Lung (tissue), 12 donors: Measurements from ENCODE around the gene ANK3. TPM values are rescaled to one million over a fixed set of nuclear protein-coding genes. Genes with fewer than 3 reads are reported as not detected.

Source experiments
- ATAC-seq: fragments of 200-7000 bp; cut with Tn5 transposase; one replicate; pipeline ENCODE4 v1.9.1; 2020; ENCODE audit warnings: moderate number of reproducible peaks; ENCODE audit not compliant: insufficient read depth, low FRiP score
- DNase-seq, 3 donors: peaks; one replicate each; pipeline ENCODE4 v3.0.0-alpha.2; 2013 to 2017
- H3K27ac ChIP-seq, 2 donors: one replicate each; pipeline ENCODE4 v1.5.1; 2013; ENCODE audit warnings: mild to moderate bottlenecking in 2 of 2, moderate library complexity in 2 of 2, control low read depth in 1 of 2, inconsistent platforms in 1 of 2, low read depth in 1 of 2, low read length in 1 of 2
- H3K27me3 ChIP-seq, 3 donors: one replicate each; pipeline ENCODE4 v1.5.1; 2013; ENCODE audit warnings: low read length in 2 of 3; ENCODE audit not compliant: control insufficient read depth in 3 of 3, insufficient read depth in 3 of 3
- H3K36me3 ChIP-seq, 4 donors: one replicate each; pipeline ENCODE4 v1.5.1; 2013; ENCODE audit warnings: low read length in 4 of 4, mild to moderate bottlenecking in 1 of 4, moderate library complexity in 1 of 4; ENCODE audit not compliant: control insufficient read depth in 4 of 4, insufficient read depth in 4 of 4
- H3K4me1 ChIP-seq, 5 donors: one replicate each; pipeline ENCODE4 v1.5.1; 2013; ENCODE audit warnings: low read length in 5 of 5, mild to moderate bottlenecking in 2 of 5, moderate library complexity in 1 of 5; ENCODE audit not compliant: control insufficient read depth in 5 of 5, insufficient read depth in 5 of 5
- H3K4me3 ChIP-seq: one replicate; pipeline ENCODE4 v1.5.1; 2013; ENCODE audit warnings: mild to moderate bottlenecking, control low read depth, moderate library complexity
- H3K9ac ChIP-seq, 2 donors: one replicate each; pipeline ENCODE4 v1.5.1; 2013; ENCODE audit warnings: low read length in 2 of 2, control low read depth in 1 of 2; ENCODE audit not compliant: insufficient read depth in 1 of 2
- H3K9me3 ChIP-seq, 4 donors: one replicate each; pipeline ENCODE4 v1.5.1; 2013; ENCODE audit warnings: low read length in 3 of 4, mild to moderate bottlenecking in 1 of 4, moderate library complexity in 1 of 4; ENCODE audit not compliant: control insufficient read depth in 4 of 4, insufficient read depth in 3 of 4
- WGBS, 2 donors: extraction: QIAGEN DNeasy Blood & Tissue Kit; methylation state at CpG; one replicate each; pipeline ENCODE4 v1.1.7; 2013; 5-methylcytosine and 5-hydroxymethylcytosine counted together
- polyA plus RNA-seq, 2 donors: library from polyadenylated mRNA; stranded (reverse); fragments of 200-250 nt; gene quantifications; one replicate each; pipeline ENCODE4 v1.2.1, GENCODE V29; 2013
- total RNA-seq, 2 donors: library from RNA; depleted of rRNA in 1 of 2; stranded (reverse); fragments of >200 nt in 1 of 2; gene quantifications; one replicate each; pipeline ENCODE4 v1.2.1, GENCODE V29; 2014 to 2021
- TF ChIP-seq, protein P1 (sequence below): IDR thresholded peaks from 2 replicates; pipeline ENCODE4 v1.5.1; 2012; ENCODE audit warnings: mild to moderate bottlenecking; ENCODE audit errors: control extremely low read depth, extremely low read depth
- donor health status: control.
- donor health status: control.
- donor health status: Bipolar disorder and iron deficiency.
- donor health status: healthy.
- donor health status: DM: yes; HTN: yes; CAD: no.

The ANK3 gene
- total and polyA plus RNA-seq, 4 donors, result 10.4 to 96.0 (median 46.4) TPM

DNA sequence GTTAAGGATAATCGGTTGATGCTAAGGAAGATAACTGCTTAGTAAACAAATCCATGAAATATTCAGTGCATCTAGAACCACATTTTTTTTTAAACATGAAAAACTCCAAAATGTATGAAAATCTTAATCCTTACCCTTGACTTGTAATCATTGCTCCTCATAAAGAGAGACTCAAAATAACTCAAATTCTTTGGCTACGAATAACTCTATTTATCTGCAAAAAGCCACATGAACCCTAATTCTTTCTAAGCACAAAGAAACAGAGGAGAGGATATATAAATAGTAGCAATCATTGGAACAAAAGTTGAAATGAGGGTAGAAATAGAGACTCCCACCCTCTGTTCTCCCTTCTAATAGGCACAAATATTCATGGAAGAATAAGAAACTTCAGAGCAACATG lies 40.2 kb downstream of the ANK3 start:
- Histone ChIP-seq H3K9me3 (no peaks in the 10 kb centered on the region), H3K27ac (no peak overlapping the region), H3K27me3 (no peaks in the 10 kb centered on the region), H3K4me3 (no peak overlapping the region), H3K36me3 (no peaks in the 10 kb centered on the region), H3K4me1 (peaks cover 0 to 1% (median 0%) of the 10 kb centered on the region in 5 donors), H3K9ac (no peak overlapping the region)
- ATAC-seq (no peak), DNase-seq (no peak)
- WGBS, 2 donors, result 84 to 87% methylated on average over 2 of the region's 2 CpGs
- TF ChIP-seq, protein P1, sequence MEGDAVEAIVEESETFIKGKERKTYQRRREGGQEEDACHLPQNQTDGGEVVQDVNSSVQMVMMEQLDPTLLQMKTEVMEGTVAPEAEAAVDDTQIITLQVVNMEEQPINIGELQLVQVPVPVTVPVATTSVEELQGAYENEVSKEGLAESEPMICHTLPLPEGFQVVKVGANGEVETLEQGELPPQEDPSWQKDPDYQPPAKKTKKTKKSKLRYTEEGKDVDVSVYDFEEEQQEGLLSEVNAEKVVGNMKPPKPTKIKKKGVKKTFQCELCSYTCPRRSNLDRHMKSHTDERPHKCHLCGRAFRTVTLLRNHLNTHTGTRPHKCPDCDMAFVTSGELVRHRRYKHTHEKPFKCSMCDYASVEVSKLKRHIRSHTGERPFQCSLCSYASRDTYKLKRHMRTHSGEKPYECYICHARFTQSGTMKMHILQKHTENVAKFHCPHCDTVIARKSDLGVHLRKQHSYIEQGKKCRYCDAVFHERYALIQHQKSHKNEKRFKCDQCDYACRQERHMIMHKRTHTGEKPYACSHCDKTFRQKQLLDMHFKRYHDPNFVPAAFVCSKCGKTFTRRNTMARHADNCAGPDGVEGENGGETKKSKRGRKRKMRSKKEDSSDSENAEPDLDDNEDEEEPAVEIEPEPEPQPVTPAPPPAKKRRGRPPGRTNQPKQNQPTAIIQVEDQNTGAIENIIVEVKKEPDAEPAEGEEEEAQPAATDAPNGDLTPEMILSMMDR, result no peak

DNA sequence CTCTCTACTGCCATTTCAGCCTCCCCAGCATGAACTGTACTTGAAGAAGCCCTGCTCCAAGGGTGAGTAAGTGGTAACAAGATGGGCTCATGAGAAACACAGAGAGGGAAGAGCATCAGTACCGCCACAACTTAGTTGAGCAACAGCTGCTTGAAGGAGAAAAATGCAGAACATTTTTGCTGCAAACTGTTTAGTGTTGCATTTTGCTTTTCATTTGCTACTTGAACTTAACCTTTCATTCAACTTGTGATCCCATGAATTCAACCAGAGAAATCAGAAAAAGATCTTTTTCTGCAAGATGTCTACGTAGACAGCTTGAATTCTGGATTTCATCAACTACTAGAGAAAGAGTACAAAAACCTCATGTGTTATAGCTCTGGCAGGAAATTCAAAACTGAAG lies 40.7 kb downstream of the ANK3 start:
- H3K9me3 ChIP-seq, result no peaks in the 10 kb centered on the region
- no peak overlapping the region for H3K9ac ChIP-seq
- TF ChIP-seq, protein P1, result no peak
- WGBS, 2 donors, result 77 to 93% methylated on average over 2 of the region's 2 CpGs
- no peak overlapping the region for H3K4me3 ChIP-seq
- H3K27ac ChIP-seq, result no peak overlapping the region
- H3K36me3 ChIP-seq, result no peaks in the 10 kb centered on the region
- ATAC-seq, result no peak
- H3K27me3 ChIP-seq, result no peaks in the 10 kb centered on the region
- H3K4me1 ChIP-seq, result peaks cover 0 to 1% (median 0%) of the 10 kb centered on the region in 5 donors
- DNase-seq, result no peak

DNA sequence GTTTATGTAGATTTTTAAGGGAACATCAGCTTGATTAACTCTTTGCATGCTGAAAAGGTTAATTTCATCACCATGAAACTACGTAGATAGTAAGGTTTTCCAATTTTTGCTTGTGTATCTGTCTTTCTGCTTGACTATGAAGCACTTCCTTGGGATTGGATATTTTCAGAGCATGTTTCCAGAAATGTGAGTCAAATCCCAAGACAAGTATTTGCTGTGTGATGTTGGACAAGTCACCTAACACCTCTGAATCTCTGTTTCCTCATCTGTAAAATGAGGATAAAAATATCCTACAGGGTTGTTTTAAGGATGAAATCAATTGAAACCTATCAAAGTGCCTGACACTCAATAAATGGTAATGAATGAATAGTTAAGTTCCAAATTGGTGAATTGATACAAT lies 42.4 kb downstream of the ANK3 start:
- Histone ChIP-seq H3K27me3 (no peaks in the 10 kb centered on the region), H3K9me3 (no peaks in the 10 kb centered on the region), H3K4me1 (peaks cover 0 to 1% (median 0%) of the 10 kb centered on the region in 5 donors), H3K4me3 (no peak overlapping the region), H3K9ac (no peak overlapping the region), H3K36me3 (no peaks in the 10 kb centered on the region), H3K27ac (no peak overlapping the region)
- ATAC-seq, result no peak
- WGBS, 2 donors, result 94 to 100% methylated on average over 1 of the region's 1 CpG
- TF ChIP-seq, protein P1, result no peak
- DNase-seq, result no peak

DNA sequence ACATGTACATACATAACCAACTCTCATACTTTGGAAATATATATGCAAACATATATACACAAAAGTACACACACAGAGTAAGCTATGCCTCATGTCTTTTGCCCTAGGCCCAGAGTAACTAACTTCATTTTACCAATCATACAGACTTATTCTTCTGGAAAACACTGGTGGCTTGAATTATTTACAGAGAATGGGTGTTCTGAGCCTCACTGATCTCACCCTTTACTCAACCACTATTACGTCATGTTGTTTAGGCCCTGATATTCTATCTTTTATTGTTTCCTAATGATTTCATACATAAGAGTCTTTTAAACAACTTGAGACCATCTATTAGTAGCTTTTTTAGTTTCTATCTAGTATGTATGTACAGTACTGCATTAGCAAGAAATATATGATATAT lies 43.0 kb downstream of the ANK3 start:
- Histone ChIP-seq H3K9ac (no peak overlapping the region), H3K4me1 (peaks cover 0 to 1% (median 0%) of the 10 kb centered on the region in 5 donors), H3K27ac (no peak overlapping the region), H3K9me3 (no peaks in the 10 kb centered on the region), H3K4me3 (no peak overlapping the region), H3K36me3 (no peaks in the 10 kb centered on the region), H3K27me3 (no peaks in the 10 kb centered on the region)
- TF ChIP-seq, protein P1, result no peak
- WGBS, 2 donors, result 97 to 98% methylated on average over 1 of the region's 1 CpG
- ATAC-seq (no peak), DNase-seq (no peak)
